ENCODE results near the gene HLA-DQB2. TPM values are rescaled to one million over a fixed set of nuclear protein-coding genes. Genes with fewer than 3 reads are reported as not detected.

HLA-DQB2 gene
- total RNA-seq, 1 donor from 2014 or later = 1.9 TPM

DNA sequence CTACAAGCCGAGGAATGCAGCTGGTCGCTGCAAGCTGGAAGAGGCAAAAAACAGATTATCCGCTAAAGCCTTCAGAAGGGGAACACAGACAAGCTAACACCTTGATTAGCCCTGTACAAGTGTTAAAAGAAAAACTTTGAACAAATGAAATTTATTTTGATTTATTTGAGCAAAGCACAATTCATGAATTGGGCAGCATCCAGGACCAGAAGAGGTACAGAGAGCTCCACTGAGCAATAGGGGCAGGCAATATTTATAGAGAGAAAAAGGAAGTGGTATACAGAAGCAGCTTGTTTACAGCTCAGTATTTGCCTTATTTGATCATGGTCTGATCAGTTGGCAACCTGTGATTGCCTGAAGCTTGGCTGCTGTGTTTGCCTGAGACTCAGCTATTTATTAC is 35.8 kb upstream of the HLA-DQB2 start:
- intact Hi-C loops (cut with micrococcal nuclease) = loop anchor here (5.0 kb wide), 1 partner anchor 382 kb away; no protein-coding TSS in a partner anchor
- Histone ChIP-seq H3K27ac (replicated peaks) (no peak overlapping the region), H3K36me3 (no peaks in the 10 kb centered on the region), H3K27me3 (ENCODE audit: low read depth) (peaks cover 92% of the 10 kb centered on the region), H3K4me3 (no peak overlapping the region), H3K9me3 (replicated peaks) (peaks cover 8% of the 10 kb centered on the region), H3K4me1 (no peaks in the 10 kb centered on the region)
- TF ChIP-seq CTCF (IDR thresholded peaks at IDR 0.05; ENCODE audit: borderline replicate concordance) = no peak
- no peak for DNase-seq

DNA sequence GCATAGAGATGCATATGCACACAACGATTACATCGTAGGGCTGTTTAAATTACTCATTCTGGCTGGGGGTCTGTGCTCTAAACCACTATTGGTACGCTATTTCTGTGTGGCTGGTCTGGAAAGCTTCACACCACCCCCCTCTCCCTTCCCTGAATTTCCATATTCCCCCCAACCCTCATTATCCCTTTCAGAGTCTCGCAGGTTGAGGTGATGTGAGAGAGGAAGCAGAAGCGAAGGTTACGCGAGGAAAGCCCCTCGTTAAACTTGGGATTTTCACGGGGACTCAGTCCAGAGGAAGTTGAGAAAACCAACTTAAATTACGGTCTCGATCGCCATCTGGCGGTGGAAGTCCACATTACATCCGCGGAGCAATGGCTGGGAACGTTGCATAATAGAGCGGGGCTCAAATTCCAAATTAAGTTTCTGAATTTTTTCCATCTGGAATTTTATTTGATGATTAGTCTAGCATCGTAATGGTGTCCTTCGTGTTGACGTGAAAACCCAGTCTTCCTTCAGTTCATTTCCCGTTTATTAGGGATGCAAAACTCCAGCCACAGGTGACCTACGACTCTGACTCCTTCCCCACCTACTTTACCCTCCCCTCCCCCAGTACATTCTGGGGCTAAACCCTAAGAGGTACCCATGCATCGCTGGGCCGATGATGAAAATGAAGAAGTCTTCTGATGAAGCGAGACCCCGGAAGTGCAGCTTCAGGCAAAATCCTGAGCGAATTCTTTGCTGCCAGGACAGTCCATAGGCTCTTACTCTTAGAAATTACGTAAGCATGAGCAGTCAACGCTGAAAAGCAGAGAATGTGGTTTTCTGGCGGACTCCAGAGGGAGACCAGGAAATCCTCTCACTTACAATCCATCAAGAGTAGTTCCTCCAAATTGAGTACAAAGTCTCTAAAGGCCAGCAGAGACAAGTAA is 33.8 kb upstream of the HLA-DQB2 start:
- H3K36me3 ChIP-seq = no peaks in the 10 kb centered on the region
- H3K9me3 ChIP-seq (replicated peaks) = peaks cover 8% of the 10 kb centered on the region
- intact Hi-C loops (cut with micrococcal nuclease) = loop anchor here (5.0 kb wide), 1 partner anchor 380 kb away; no protein-coding TSS in a partner anchor
- peaks cover 97% of the 10 kb centered on the region for H3K27me3 ChIP-seq (ENCODE audit: low read depth)
- no peak overlapping the region for H3K27ac ChIP-seq (replicated peaks)
- no peaks in the 10 kb centered on the region for H3K4me1 ChIP-seq
- DNase-seq = peak; percentile 72
- H3K4me3 ChIP-seq = peak overlapping the region; percentile 36
- peak; percentile 91 for TF ChIP-seq CTCF (IDR thresholded peaks at IDR 0.05; ENCODE audit: borderline replicate concordance)

DNA sequence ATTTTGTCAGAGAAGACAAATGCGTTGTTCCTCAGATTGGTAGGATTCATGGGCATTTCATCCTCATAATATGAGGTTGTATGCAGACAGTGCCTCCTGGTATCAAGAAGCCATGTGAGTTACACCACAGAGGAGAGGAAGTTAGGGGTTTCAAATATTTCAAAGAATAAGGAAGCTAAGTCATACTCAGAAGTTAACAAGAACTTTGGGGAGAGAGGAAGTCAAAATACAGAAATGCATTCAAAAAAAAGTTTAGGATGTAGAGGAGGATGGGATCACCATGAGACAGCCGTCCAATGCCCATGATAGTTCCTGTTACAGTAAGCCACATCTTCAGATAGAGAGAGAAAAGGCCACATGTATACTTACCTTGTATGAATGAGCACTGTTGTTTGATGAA is 31.2 kb upstream of the HLA-DQB2 start:
- Histone ChIP-seq H3K27ac (replicated peaks) (no peak overlapping the region), H3K36me3 (no peaks in the 10 kb centered on the region), H3K27me3 (ENCODE audit: low read depth) (peaks cover 97% of the 10 kb centered on the region), H3K4me1 (no peaks in the 10 kb centered on the region), H3K9me3 (replicated peaks) (peaks cover 8% of the 10 kb centered on the region), H3K4me3 (no peak overlapping the region)
- DNase-seq = no peak
- intact Hi-C loops (cut with micrococcal nuclease) = no loop called here
- no peak for TF ChIP-seq CTCF (IDR thresholded peaks at IDR 0.05; ENCODE audit: borderline replicate concordance)

DNA sequence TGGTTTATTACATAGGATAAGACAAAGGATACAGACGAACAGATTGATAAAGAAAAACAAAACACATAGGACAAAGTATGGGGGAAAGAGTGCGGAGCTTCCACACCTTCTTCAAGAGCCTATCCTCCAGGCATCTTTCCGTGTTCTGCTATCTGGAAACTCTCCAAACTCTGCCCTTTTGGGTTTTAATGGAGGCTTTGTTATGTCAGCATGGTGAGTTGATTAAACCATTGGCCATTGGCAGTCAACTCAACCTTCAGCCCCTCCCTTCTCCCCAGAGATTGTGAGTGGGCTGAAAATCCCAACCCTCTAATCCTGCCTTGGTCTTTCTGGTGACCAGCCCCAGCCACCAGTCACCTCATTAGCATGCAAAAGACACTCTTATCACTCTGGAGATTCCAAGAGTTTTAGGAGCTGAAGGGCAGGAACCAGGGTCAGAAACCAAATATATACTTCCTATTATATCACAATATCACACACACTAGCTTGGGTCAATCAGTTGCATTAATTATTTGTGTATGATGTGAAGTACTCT is 29.6 kb upstream of the HLA-DQB2 start:
- no peak for TF ChIP-seq CTCF (IDR thresholded peaks at IDR 0.05; ENCODE audit: borderline replicate concordance)
- DNase-seq = no peak
- H3K4me1 ChIP-seq = no peaks in the 10 kb centered on the region
- intact Hi-C loops (cut with micrococcal nuclease) = no loop called here
- no peak overlapping the region for H3K4me3 ChIP-seq
- H3K27ac ChIP-seq (replicated peaks) = no peak overlapping the region
- no peaks in the 10 kb centered on the region for H3K36me3 ChIP-seq
- H3K9me3 ChIP-seq (replicated peaks) = no peaks in the 10 kb centered on the region
- peaks cover 88% of the 10 kb centered on the region for H3K27me3 ChIP-seq (ENCODE audit: low read depth)

- no peaks in the 10 kb centered on the region for H3K36me3 ChIP-seq
- TF ChIP-seq CTCF (IDR thresholded peaks at IDR 0.05; ENCODE audit: borderline replicate concordance) = no peak
- intact Hi-C loops (cut with micrococcal nuclease) = no loop called here
- no peak overlapping the region for H3K27ac ChIP-seq (replicated peaks)
- no peaks in the 10 kb centered on the region for H3K4me1 ChIP-seq
- H3K27me3 ChIP-seq (ENCODE audit: low read depth) = peaks cover 86% of the 10 kb centered on the region
- no peak for DNase-seq
- H3K4me3 ChIP-seq = no peak overlapping the region
- H3K9me3 ChIP-seq (replicated peaks) = peaks cover 5% of the 10 kb centered on the region
Observed at GRCh38 chr6:32790306-32790705, 27.0 kb upstream of the HLA-DQB2 start.
